Esophagus mucosa (tissue), 1 donor: ENCODE data around the gene L3MBTL3. TPM values are rescaled to one million over a fixed set of nuclear protein-coding genes. Genes with fewer than 3 reads are reported as not detected.

Experiments used
- ATAC-seq: fragments of 200-7000 bp; cut with Tn5 transposase; one replicate; pipeline ENCODE4 v1.9.1; 2020
- total RNA-seq: library from RNA; stranded (reverse); gene quantifications from one replicate; pipeline ENCODE4 v1.2.4, GENCODE V29; 2023
- donor health status: DM: yes; HTN: yes; CAD: no.

L3MBTL3 gene
- total RNA-seq, 1 donor from 2014 or later, result 2.5 TPM

- no peak for ATAC-seq
These were observed 169.2 kb downstream of the L3MBTL3 start for GRCh38 chr6:130187335-130188206.

GRCh38 chr6:130188207-130188899, 170.0 kb downstream of the L3MBTL3 start:
- no peak for ATAC-seq

GRCh38 chr6:130189531-130190397, 171.4 kb downstream of the L3MBTL3 start:
- no peak for ATAC-seq

Other genes with a start within 250 kb of the L3MBTL3 start
- gene TMEM244, start 157.3 kb upstream of the L3MBTL3 start, total RNA-seq, result not detected
- gene SAMD3, start 204.4 kb downstream of the L3MBTL3 start, total RNA-seq, result 0.20 TPM